NCI-H187 (cell line): ENCODE results near the gene STIP1.

Experiments used
- DNase-seq, 2 experiments: peaks; one replicate each; lab custom pipeline; 2025; lab: John Stamatoyannopoulos, UW

STIP1 gene

DNA sequence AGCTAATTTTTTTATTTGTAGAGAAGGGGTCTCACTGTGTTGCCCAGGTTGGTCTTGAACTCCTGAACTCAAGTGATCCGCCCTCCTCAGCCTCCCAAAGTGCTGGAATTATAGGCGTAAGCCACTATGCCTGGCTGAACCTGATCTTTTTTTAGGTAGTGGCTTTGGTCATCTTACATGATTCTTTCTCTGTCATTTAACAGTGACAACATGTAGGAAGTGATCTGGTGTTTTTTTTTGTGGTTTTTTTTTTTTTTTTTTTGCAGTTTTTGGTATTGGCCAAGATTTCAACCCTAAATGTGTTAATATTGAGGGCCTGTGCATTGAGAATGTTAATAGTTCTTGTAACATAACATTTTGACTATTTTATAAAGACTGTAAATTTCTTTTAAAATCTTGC lies 12.5 kb downstream of the STIP1 start:
- no peak for DNase-seq

DNA sequence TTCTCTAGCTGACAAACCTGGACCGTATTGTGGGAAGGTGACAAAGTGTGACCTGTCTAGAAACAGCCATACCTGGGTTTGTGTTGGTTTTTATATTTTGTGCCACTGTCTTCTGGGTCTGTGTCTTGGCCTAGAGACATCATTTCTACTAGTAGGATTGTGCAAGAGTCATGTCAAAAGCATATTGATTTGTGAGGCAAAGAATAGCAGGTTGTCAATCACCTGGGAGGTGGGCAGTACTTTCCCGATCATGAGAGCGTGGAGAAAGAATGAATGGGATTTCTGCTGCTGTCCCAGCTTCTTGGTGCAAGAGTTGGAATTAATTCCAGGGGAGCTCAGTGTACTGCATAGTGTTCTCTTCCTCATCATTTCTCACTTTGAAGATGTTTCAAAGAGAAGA lies 15.6 kb downstream of the STIP1 start:
- no peak for DNase-seq

DNA sequence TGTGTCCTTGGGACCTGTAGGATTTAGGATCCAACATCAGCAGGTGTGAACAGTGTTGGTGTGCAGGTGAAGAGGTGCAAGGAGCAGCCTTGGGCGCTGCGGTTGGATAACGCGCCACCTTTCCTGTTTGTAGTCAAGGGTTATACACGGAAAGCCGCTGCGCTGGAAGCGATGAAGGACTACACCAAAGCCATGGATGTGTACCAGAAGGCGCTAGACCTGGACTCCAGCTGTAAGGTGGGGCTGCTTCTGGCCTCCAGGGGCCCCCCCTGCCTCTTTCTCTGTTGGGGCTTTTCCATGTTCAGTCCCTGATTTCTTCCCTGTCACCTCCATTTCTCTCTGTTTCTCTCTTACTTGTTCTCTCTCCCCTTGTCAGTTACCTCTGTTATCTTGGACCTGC lies 17.0 kb downstream of the STIP1 start:
- no peak for DNase-seq

- no peak for DNase-seq
Measured at GRCh38 chr11:64203421-64204079, 17.6 kb downstream of the STIP1 start.

DNA sequence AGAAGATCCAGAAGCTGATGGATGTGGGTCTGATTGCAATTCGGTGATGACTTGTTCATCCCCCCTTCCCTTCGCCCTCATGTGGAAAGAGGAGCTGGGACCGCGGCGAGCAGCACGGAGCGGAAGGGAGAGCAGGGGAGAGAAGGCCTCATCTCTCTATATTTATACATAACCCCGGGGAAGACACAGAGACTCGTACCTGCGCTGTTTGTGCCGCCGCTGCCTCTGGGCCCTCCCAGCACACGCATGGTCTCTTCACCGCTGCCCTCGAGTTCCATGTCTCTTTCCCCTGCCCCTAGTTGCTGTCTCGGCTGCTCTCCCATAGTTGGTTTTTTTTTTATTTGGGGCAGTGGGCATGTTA lies 18.1 kb downstream of the STIP1 start:
- no peak for DNase-seq

- peak; percentile 17 to 60 for DNase-seq
Measured at GRCh38 chr11:64204464-64204989, 18.6 kb downstream of the STIP1 start.

- no peak for DNase-seq
Measured at GRCh38 chr11:64206457-64207255, 20.7 kb downstream of the STIP1 start, which contains the start of gene FERMT3. Gene FERMT3 (plus strand): TSS chr11:64206721. CDS start chr11:64207365, 644 bp downstream.

DNA sequence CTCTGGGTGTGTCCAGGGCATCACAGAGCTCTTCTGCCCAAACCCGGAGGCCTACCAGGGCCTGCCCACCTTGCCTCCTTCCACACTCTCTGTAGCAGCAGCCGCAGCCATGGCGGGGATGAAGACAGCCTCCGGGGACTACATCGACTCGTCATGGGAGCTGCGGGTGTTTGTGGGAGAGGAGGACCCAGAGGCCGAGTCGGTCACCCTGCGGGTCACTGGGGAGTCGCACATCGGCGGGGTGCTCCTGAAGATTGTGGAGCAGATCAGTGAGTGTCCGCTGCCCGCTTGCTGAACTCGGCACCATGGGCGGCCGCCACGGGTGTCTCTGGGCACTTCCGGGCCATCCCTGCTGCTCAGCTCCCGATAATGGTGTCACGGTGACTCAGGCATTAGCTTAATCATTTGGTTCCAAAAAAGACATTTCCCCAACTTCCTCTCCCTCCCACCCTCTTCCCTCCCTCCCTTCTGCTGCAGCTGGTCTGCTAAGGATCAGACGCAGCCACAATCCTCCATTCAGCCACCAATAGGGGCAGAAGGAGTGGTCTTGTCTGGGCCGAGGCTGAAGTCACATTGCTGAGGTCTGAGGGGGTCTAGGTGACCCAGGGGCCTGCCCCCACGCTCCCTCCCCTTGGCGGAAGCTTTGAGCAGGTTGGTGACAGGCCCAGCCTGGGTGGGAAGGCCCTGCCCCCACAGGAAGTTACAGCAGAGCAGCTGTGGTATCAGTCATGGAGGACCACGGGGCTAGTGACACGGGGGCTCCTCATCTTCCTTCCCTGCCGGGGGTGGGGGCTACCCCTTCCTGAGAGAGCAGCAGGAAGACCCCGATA lies 21.5 kb downstream of the STIP1 start:
- no peak for DNase-seq

DNA sequence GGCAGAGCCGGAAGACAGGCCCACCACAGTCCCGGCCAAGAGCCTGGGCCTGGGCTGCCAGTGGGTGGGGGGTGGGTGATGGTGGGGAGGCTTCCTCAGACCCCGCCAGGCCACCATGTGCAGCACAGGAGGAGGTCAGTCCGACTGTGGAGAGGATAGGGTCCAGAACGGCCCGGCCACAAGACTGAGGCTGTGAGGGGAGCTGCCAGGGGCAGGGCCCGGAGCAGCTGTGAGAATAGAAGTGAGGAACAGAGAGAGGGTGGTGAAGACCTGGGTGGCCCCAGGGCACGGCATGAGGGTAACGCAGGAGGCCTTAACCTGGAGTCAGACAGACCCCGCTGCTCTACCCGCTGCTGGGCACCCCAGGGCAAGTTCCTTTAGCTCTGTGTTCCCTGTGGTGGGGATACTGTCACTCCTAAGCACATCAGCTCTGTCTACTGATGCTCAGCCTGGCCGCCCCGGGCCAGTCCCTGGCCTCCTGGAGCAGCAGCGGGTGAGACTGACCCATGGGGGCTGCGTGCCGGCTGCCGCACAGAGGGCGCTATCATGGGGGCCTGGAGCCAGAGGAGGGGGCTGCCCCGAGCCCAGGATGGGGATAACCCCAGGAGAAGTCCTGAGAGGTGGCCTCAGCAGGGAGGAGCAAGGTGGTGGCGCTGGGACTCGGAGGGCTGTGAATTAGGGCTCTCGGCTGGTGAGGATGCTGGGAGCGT lies 22.3 kb downstream of the STIP1 start:
- no peak for DNase-seq

DNA sequence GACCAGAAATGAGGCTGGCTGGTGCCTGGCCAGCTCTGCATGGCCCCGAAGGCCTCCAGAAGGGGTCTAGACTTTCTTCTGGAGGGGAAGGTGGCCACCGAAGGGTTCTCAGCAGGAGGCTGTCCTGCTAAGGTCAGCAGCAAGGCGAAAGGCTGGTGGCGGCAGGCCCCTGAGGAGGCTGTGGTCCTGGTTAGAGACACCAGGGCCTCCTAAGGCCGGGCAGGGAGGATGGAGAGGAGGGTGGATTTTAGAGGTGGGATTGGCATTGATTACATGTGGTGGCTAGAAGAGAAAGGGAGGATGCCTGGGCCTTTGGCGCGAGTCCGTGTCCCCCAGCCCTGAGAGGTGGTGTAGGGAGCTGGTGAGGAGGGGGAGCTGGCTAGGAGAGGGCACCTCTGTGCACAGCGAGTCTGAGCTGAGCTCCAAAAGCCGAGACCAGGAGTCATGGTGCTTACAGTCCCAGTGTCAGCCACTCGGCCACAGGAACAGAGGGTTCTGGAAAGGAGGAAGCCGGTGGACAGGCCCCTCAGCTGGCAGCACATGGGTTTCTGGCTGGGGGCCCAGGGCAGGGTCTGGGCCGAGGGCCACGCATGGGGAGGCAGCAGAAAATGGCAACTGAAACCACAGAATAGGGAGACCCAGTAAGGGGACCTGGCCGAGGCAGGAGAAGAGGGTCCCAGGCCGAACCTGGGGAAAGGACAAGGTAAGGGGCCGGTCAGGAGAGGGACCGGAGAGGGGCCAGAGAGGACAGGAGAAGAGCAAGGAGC lies 23.0 kb downstream of the STIP1 start:
- DNase-seq, result no peak

DNA sequence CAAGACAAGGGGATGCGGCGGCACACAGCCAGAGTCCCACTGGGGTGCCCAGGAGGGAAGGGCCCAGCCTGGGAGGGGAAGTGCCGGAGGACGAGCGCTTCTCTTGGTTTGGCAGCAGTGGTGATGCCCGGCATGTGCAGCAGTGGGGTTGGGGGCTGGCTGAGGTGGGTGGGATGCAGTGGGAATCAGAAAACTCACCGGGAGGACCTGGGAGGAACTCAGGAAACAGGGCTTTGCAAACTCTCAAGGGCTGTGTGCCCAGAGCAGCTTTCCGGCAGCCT lies 23.5 kb downstream of the STIP1 start:
- DNase-seq, result no peak

GRCh38 chr11:64210301-64211020 lies 24.5 kb downstream of the STIP1 start:
- DNase-seq, result no peak

GRCh38 chr11:64211181-64211872 lies 25.4 kb downstream of the STIP1 start:
- no peak for DNase-seq

- DNase-seq, result no peak
Measured at GRCh38 chr11:64216879-64217278, 30.9 kb downstream of the STIP1 start.

DNA sequence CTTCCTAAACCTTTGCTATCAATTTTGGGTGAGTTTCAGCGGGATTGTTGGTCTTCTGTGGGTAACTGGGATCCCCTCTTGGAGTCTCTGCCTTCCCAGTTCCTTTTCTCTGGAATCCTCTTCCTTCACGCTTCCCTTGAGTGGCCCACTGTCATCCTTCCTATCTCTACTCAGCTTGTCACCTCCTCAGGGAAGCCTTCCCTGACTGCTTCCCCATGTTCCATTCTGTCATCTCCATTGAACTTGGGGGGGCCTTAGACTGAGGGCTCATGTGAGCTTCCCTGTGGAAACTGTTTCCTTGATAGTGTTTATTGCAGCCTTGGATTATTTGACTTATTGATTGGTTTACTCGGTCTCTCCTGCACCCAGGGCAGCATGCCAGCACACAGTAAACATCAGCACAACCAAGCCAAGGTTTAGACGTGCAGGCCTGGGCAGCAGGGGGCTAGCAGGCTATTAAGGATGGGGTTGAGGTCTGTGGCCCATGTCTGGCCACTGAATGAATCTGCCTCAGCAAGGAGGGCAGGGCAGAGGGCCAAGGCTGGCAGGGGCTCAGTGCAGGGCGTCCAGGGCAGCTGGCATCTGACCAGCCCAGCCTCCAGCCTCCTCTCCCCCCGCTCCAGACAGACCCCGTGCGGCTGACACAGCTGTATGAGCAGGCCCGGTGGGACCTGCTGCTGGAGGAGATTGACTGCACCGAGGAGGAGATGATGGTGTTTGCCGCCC lies 32.8 kb downstream of the STIP1 start:
- DNase-seq, result no peak

- DNase-seq, result no peak
Measured at GRCh38 chr11:64219354-64219684, 33.3 kb downstream of the STIP1 start.

- DNase-seq, result no peak
Measured at GRCh38 chr11:64219755-64220154, 33.8 kb downstream of the STIP1 start.

DNA sequence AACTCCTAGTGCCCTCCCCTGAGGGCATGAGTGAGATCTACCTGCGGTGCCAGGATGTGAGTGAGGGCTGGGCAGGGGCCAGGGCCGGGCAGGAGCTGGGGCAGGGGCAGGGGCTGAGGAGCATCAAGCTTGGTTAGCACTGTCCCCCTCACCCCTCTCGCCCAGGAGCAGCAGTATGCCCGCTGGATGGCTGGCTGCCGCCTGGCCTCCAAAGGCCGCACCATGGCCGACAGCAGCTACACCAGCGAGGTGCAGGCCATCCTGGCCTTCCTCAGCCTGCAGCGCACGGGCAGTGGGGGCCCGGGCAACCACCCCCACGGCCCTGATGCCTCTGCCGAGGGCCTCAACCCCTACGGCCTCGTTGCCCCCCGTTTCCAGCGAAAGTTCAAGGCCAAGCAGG lies 34.3 kb downstream of the STIP1 start:
- no peak for DNase-seq

- no peak for DNase-seq
Measured at GRCh38 chr11:64220798-64221197, 34.8 kb downstream of the STIP1 start.

- DNase-seq, result peak; percentile 34 to 48
Measured at GRCh38 chr11:64222651-64223000, 36.7 kb downstream of the STIP1 start.
